Measurements from ENCODE around the gene HES1.

The HES1 gene

DNA sequence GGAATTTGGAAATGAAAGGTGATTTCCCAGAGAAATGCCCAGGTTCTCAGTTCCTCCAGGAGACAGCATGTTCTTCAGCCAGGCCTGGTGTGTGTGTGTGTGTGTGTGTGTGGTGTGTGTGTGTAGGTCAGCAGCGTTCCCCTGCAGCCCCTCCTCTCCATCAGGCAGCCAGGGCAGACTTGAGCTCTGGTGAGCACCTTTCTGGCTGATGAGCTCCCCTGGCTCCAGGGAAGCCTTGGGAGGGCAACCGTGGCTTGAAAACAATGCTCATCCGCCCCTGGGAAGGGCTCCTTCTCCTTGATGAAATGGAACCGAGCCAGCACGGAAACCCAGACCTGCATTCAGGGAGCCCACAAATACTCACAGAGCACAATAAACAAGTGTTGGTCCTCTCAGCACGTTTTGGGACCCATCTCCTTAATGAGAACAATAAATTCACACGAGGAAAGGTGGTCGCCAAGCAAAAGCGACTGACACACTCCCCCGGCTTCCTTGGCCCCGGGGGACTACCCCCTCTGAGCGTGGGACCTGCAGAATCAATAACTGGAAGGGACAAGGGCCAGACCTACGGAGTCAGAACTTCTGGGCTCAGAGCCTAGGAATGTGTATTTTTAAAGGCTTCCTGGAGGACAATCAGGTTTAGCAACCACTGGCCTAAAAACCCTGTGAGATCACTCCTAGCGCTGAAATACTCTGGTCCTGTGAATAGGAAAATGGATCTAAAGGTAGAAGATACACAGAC is 38.6 kb upstream of the HES1 start:
- DNase-seq (ENCODE audit: insufficient read length, low spot score), result no peak
- no peak for FAIRE-seq
- TF ChIP-seq, protein P1, sequence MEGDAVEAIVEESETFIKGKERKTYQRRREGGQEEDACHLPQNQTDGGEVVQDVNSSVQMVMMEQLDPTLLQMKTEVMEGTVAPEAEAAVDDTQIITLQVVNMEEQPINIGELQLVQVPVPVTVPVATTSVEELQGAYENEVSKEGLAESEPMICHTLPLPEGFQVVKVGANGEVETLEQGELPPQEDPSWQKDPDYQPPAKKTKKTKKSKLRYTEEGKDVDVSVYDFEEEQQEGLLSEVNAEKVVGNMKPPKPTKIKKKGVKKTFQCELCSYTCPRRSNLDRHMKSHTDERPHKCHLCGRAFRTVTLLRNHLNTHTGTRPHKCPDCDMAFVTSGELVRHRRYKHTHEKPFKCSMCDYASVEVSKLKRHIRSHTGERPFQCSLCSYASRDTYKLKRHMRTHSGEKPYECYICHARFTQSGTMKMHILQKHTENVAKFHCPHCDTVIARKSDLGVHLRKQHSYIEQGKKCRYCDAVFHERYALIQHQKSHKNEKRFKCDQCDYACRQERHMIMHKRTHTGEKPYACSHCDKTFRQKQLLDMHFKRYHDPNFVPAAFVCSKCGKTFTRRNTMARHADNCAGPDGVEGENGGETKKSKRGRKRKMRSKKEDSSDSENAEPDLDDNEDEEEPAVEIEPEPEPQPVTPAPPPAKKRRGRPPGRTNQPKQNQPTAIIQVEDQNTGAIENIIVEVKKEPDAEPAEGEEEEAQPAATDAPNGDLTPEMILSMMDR (IDR thresholded peaks at IDR 0.05; ENCODE audit: insufficient read depth, missing control alignments), result no peak

DNA sequence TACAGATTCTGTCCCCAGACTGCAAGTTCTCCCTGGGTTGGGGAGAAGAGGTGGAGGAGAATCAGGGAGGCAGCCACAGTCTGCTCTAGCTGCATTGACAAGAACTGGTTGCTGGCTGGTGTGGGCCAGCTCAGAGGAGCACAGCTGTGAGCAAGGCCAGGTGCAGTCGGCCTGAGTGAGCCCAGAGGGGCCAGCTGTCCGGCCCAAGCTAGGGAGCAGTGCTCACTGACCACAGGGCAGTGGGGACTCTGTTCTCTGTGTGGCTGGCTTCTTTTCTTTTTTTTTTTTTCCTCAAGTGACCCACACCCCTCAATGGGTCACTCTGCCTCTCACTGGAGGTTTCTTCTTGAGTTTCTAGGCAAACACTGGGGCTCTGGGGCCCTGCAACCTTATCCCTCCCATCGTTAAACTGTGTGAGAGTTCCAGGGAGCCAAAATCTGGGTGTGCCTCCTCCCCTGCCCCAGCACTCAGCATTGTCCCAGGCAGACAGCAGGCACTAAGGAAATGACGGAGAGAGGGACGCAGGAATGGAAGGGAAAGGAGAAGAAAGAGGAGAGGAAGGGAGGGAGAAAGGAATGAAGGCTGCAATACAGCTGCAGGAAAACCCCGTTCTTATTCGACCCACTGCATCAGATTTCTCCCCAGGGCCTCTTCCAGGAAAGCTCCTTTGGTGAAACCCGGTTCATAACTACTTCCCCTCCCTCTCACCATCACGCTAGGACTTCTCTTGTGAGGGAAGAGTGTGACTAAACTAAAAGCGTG is 37.7 kb upstream of the HES1 start:
- FAIRE-seq, result no peak
- TF ChIP-seq, protein P1 (IDR thresholded peaks at IDR 0.05; ENCODE audit: insufficient read depth, missing control alignments), result no peak
- no peak for DNase-seq (ENCODE audit: insufficient read length, low spot score)

DNA sequence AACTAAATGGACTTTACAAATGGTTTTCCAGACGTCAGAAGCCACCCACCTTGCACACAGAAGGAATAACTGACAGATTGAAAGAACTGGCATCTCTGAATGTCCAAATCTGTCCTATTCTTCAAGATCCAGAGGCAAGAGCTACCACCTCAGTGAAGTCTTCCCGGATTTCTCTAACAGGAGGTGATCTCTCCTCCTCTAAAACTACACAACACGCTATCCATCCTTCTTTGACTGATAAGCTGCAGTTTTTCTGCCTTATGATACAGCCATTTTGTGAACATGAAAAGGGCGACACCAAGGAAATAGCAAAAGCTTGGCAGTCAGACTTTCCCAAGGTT is 37.1 kb upstream of the HES1 start:
- FAIRE-seq (no peak), DNase-seq (ENCODE audit: insufficient read length, low spot score) (no peak)
- TF ChIP-seq, protein P1 (IDR thresholded peaks at IDR 0.05; ENCODE audit: insufficient read depth, missing control alignments), result no peak

DNA sequence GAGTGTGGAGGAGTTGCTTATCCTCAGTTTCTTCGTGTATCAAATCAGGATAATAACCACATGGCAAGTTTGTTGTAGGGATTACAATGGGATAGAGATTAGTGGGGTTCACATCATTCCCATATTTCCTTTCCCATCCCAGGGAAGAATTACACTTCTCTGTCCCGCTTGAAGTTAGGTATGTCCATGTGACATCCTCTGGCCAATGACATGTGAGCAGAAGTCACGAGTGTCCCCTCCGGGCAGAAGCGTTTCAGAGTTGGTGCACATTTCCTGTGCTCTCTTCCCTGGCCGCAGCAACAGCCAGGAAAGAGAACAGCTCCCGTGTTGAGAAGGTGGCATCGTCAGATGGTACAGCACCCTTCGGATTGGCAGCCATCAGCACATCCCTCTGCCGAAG is 36.7 kb upstream of the HES1 start:
- TF ChIP-seq, protein P1 (IDR thresholded peaks at IDR 0.05; ENCODE audit: insufficient read depth, missing control alignments), result no peak
- FAIRE-seq, result no peak
- no peak for DNase-seq (ENCODE audit: insufficient read length, low spot score)

DNA sequence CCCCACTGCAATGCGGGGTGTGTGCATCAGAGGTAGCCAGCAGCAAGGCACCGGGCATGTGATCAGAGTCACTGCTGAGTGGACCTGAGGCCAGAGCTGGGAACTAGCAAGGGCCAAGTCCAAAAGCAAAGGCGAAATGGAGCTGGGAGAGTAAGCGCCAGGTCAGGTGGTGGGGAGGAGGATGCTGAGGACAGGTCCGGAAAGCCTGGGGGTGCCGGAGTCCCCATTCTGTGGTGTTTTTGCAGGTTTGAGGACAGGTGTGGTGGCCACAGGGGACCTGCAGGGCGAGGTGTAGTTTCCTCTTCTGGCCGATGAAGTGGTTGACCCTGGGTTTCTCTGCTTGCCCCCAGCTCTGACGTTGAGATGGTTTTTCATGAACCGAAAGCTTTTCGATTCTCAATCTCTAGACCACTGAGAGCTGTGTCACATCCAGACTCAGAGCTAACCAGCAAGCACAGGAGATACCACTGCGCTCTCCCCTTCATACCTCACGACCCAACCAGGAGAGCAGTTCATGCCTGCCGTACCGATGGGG is 35.0 kb upstream of the HES1 start:
- DNase-seq (ENCODE audit: insufficient read length, low spot score) (no peak), FAIRE-seq (no peak)
- TF ChIP-seq, protein P1 (IDR thresholded peaks at IDR 0.05; ENCODE audit: insufficient read depth, missing control alignments), result no peak

DNA sequence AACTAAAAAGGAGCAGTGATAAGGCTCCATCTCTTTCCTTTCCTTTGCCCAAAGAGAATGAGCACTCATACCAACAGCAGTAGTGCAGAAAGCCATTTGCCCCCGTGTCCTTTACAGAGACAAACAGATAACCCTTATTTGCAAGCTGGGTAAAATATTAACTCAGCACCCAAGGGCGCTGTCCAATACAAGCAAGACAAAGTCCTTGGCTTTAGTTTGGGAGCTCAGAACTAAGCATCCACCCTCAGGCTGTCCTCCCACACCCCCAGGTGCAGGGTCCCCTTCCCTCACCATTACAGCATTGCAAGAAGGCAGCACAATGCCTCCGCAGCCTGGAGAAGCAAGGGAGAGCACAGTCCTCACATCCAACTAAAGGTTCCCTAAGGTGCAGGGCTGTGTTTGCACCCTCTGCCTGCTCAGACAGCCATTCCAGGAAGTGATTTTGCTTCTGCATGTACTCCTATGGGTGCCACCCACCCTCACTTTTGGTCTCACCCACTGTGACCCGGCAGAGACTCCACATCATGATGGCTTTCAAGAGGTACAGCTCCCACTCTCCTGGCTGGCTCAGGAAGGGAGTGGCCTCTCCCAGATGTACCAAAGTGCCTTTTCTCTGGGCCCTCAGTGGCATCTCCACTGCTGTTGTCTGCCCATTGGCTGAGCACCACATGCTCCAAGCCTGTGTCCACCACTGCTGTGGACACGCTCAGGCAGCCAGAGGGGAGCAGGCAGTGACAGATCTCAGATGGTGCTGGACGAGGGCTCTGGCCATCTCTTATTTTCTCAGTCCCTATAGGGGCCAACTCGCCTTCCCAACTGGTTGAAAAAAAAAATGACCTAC is 34.1 kb upstream of the HES1 start:
- no peak for DNase-seq (ENCODE audit: insufficient read length, low spot score)
- no peak for FAIRE-seq
- TF ChIP-seq, protein P1 (IDR thresholded peaks at IDR 0.05; ENCODE audit: insufficient read depth, missing control alignments), result no peak
